ENCODE measurements around the gene WWOX. TPM values are rescaled to one million over a fixed set of nuclear protein-coding genes. Genes with fewer than 3 reads are reported as not detected.

The WWOX gene
- total RNA-seq, 1 donor: 8.2 TPM

DNA sequence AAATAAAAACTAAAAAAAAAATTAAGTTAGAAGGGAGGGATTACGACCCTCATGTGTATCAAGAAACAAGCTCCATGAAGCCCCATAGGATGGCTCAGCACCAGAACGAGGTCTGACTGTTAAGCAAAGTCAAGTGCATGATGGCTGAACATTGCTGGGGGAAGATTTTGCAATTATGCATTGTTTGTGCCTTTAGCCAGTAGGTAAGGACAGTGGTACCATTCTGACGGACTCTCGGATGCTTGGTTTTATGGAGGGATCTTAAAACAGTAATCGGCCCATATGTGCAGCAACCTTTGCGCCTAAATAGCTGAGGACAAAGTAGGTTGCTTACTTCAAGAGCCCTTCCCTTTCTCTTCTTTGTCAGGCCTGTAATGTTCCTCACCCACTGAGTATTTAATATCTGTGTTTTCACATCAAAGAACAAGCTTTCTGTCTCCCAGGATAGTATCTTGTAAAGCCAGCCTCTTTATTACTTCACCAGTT, 186.0 kb downstream of the WWOX start:
- DNase-seq (ENCODE audit: low read depth): no peak
- TF ChIP-seq, protein P1, sequence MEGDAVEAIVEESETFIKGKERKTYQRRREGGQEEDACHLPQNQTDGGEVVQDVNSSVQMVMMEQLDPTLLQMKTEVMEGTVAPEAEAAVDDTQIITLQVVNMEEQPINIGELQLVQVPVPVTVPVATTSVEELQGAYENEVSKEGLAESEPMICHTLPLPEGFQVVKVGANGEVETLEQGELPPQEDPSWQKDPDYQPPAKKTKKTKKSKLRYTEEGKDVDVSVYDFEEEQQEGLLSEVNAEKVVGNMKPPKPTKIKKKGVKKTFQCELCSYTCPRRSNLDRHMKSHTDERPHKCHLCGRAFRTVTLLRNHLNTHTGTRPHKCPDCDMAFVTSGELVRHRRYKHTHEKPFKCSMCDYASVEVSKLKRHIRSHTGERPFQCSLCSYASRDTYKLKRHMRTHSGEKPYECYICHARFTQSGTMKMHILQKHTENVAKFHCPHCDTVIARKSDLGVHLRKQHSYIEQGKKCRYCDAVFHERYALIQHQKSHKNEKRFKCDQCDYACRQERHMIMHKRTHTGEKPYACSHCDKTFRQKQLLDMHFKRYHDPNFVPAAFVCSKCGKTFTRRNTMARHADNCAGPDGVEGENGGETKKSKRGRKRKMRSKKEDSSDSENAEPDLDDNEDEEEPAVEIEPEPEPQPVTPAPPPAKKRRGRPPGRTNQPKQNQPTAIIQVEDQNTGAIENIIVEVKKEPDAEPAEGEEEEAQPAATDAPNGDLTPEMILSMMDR (IDR thresholded peaks at IDR 0.05; ENCODE audit: insufficient read depth, low read depth, low read length): no peak
- no peak overlapping the region for H3K4me3 ChIP-seq (ENCODE audit: low read depth, low read length)

DNA sequence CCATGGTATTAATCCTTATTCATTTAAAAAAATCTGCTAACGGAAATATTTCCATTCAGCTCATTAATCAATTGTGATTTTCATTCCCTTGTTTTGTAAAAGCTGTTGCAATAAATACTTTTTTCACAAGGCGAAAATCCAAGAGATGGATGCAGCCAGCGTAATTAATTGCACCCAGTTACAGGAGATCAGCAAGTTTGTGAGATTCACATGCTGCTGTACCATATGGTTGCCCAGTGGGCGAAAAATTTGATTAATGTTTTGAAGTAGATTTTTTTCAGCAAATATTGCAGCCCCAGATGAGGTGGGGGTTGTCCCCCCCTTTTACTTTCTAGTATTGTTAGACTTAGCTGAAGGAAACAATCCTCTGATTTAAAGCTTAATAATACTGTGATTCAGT, 186.6 kb downstream of the WWOX start:
- DNase-seq (ENCODE audit: low read depth): no peak
- no peak overlapping the region for H3K4me3 ChIP-seq (ENCODE audit: low read depth, low read length)
- TF ChIP-seq, protein P1 (IDR thresholded peaks at IDR 0.05; ENCODE audit: insufficient read depth, low read depth, low read length): no peak

DNA sequence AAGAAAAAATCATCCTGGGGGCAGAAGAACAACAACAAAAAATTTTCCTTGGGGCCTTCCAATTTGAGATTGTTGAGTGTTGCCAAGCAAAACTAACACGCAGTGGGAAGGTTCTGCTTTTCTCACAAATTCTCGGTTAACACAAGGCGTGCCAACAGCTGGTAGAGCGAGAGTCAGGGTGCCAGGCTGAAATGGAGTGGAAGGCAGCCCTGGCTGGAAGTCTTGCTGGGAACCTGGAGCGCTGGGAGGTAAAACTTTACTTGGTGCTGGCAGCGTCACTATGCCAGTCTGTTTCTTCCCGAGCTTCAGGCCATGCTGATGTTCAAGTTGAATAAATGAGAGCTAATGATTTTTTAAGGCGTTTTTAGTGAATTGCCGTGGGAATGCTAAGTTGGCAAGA, 189.4 kb downstream of the WWOX start:
- TF ChIP-seq, protein P1 (IDR thresholded peaks at IDR 0.05; ENCODE audit: insufficient read depth, low read depth, low read length): no peak
- DNase-seq (ENCODE audit: low read depth): no peak
- no peak overlapping the region for H3K4me3 ChIP-seq (ENCODE audit: low read depth, low read length)

DNA sequence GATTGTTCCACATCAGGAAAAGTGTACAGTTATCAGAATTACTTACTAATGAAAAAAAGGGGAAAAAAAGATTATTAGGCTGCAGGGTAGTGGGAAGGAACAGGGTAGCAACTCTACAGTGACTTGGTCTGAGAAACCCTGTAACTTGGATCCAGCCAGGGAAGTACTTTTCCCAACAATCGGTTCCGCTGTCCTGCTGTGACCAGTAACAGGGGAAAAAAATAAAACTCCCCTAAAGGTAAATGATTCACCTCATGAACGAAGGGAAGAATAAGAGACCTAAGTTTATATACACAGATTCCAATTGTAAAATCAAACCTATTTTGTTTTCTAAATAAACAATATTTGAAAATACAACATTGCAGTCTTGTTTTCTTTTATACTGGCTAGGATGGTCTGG, 189.9 kb downstream of the WWOX start:
- no peak for DNase-seq (ENCODE audit: low read depth)
- TF ChIP-seq, protein P1 (IDR thresholded peaks at IDR 0.05; ENCODE audit: insufficient read depth, low read depth, low read length): no peak
- no peak overlapping the region for H3K4me3 ChIP-seq (ENCODE audit: low read depth, low read length)

DNA sequence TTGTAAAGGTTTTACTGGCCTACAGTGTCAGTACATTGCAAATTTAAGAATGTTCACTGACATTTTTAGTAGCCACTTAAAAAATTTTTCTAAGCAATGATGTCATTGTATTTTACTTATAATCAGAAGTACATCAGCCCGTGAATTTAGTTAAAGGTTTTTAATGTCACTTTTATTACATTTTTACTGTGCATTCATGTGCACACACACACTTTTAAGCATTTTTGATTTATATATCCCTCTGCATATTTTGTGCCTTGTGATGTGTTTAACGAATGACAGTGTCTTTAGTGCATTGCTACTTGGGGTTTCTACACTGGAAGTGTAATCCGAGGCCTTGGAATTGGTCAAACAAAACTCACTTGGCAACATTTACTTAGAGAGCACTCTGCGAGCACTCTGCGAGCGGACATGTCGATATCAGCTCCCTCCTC, 190.4 kb downstream of the WWOX start:
- DNase-seq (ENCODE audit: low read depth): no peak
- TF ChIP-seq, protein P1 (IDR thresholded peaks at IDR 0.05; ENCODE audit: insufficient read depth, low read depth, low read length): no peak
- H3K4me3 ChIP-seq (ENCODE audit: low read depth, low read length): no peak overlapping the region

DNA sequence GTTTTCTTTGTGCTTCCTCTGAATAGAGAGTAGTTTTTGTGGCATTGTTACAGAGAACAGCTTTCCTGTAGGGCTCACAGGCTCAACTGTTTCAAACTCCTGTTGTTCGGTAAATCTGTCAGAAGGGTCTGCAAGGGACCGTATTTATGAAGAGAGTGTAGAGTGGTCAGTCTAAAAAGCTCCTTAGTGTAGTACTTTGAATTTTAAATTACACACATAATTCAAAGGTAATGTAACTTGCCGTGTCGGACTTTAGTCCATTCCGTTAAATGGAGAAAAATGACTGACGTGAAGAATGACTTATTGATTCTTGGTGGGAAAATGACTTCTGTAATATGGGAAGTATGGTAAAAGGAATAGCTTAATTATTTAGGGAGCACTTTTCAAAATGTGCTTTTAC, 190.9 kb downstream of the WWOX start:
- TF ChIP-seq, protein P1 (IDR thresholded peaks at IDR 0.05; ENCODE audit: insufficient read depth, low read depth, low read length): no peak
- DNase-seq (ENCODE audit: low read depth): no peak

More for the DNA sequence above, 190.9 kb downstream of the WWOX start:
- H3K4me3 ChIP-seq (ENCODE audit: low read depth, low read length): no peak overlapping the region
